Left lobe of liver (tissue), 2 donors: Measurements from ENCODE around the gene MYH7. TPM values are rescaled to one million over a fixed set of nuclear protein-coding genes. Genes with fewer than 3 reads are reported as not detected.

ENCODE experiments used
- ATAC-seq: fragments of 200-7000 bp; cut with Tn5 transposase; one replicate; pipeline ENCODE4 v1.9.1; 2020; ENCODE audit warnings: mild to moderate bottlenecking, moderate library complexity
- DNase-seq: peaks from one replicate; pipeline ENCODE4 v3.0.0-alpha.2; 2020; ENCODE audit warnings: low spot score
- total RNA-seq: library from RNA; stranded (reverse); gene quantifications from one replicate; pipeline ENCODE4 v1.2.1, GENCODE V29; 2021
- donor health status: DM: no; HTN: no; CAD: no; lungs with moderate emphysema.
- donor health status: DM: no; HTN: yes; CAD: no.

MYH7 gene
- total RNA-seq, 1 donor from 2014 or later = not detected

DNA sequence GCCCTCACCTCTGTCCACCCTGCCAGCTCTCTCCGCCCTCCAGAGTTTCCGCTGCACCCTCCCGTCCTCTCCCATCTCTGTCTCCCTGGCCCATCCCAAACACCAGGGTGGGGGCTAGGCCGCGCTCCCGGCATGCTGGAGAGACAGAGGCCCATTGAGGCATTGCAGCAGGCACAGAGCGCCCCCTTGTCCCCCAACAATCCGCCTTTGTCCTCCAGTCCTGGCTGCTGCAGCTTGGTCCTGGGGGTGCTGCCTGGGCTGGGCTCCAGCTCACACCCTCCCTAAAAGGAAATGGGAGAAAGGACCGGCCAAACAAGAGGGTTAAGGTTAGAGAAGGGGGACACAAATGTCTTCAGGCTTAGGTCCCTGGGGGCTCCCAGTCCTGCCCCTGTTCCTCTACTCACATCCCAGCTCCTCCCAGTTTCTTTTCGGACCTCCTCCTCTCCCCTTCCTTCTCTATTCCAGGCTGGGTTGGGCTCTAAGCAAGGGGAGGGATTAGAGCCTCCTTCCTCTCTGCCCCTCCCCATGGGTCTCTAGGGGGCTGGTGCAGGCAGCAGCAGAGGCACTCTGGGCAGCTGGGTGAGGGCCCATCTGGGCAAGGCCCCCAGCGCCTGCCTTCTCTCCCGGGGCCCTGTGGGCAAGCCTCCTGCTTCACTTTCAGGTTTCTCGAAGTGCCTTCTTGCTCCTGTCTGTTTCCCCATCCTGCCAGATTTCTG is 58.8 kb downstream of the MYH7 start, which contains the start of gene CMTM5:
Gene CMTM5, plus strand, starts transcription at position 565 of the 716 bp plus-strand sequence. CDS start 206 bp downstream, outside the sequence.
- DNase-seq = no peak
- ATAC-seq = no peak

DNA sequence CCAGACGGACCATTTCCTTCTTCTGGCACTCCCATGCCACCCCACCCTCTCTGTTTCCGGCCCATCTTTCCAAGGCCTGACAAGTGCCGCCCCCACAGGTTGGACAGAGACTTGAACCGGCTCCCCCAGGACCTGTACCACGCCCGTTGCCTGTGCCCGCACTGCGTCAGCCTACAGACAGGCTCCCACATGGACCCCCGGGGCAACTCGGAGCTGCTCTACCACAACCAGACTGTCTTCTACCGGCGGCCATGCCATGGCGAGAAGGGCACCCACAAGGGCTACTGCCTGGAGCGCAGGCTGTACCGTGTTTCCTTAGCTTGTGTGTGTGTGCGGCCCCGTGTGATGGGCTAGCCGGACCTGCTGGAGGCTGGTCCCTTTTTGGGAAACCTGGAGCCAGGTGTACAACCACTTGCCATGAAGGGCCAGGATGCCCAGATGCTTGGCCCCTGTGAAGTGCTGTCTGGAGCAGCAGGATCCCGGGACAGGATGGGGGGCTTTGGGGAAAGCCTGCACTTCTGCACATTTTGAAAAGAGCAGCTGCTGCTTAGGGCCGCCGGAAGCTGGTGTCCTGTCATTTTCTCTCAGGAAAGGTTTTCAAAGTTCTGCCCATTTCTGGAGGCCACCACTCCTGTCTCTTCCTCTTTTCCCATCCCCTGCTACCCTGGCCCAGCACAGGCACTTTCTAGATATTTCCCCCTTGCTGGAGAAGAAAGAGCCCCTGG is 59.8 kb downstream of the MYH7 start:
- no peak for DNase-seq
- no peak for ATAC-seq

DNA sequence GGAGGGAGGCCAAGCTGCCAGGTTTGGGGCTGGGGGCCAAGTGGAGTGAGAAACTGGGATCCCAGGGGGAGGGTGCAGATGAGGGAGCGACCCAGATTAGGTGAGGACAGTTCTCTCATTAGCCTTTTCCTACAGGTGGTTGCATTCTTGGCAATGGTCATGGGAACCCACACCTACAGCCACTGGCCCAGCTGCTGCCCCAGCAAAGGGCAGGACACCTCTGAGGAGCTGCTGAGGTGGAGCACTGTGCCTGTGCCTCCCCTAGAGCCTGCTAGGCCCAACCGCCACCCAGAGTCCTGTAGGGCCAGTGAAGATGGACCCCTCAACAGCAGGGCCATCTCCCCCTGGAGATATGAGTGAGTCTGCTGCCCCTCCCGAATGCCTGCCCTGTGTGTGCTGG is 62.4 kb downstream of the MYH7 start:
- DNase-seq = no peak
- no peak for ATAC-seq

DNA sequence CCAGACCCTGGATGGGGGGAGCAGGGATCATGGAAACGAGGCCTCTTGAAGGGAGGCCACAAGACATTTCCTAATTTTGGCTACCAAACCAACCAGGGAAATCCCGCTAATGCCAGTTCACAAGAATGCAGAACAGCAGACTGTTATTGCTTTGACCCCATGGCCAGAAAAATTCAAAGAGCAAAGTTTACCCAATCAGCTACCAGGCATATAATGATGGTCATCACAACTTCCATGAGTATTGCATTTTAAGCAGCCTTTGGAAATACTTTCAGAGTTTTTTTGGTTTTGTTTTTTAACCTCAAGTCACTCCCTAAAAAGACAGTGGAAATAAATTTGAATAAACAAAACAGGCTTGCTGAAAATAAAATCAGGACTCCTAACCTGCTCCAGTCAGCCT is 63.0 kb downstream of the MYH7 start, which contains the start of gene IL25:
Gene IL25, plus strand, starts transcription at position 301 of the 400 bp plus-strand sequence.
- DNase-seq (no peak), ATAC-seq (no peak)

DNA sequence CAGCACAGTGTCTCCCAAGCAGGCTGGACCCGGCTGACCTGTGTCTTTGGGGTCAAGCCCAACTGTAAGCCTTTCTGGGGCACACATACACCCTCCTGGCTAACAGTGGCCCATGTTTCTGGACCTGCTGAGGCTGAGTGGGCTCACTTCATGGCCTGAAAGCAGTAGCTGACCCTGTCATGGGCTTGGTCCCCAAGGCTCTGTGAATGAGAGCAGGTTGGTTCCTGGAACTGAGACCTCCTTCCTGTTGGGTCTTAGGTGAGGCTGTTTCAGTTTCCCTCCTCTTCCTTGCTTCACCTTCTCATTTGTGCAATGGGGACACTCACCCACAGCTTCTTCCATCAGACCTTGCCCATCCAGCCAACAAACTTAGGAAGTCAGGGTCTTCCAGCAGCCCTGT is 63.6 kb downstream of the MYH7 start:
- ATAC-seq = no peak
- no peak for DNase-seq

DNA sequence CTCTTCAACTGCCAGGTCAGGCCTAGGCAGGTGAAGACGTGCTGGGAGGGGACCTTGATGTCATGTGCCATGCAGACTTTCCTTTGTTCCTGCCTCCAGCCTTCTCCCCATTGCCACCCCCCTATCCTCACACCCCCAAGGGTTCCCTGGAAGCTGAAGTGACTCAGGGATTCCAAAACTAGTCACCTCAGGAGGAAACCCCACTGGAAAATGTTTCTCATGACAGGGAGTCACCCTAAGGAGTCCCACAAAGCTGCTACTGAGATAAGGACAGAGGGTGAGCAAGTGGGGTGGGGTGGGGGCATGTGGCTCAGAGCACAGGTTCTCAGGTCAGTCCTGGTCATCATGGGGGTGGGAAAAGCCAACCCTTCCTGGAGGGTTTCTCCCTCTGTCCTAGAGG is 65.2 kb downstream of the MYH7 start:
- no peak for ATAC-seq
- DNase-seq = no peak

DNA sequence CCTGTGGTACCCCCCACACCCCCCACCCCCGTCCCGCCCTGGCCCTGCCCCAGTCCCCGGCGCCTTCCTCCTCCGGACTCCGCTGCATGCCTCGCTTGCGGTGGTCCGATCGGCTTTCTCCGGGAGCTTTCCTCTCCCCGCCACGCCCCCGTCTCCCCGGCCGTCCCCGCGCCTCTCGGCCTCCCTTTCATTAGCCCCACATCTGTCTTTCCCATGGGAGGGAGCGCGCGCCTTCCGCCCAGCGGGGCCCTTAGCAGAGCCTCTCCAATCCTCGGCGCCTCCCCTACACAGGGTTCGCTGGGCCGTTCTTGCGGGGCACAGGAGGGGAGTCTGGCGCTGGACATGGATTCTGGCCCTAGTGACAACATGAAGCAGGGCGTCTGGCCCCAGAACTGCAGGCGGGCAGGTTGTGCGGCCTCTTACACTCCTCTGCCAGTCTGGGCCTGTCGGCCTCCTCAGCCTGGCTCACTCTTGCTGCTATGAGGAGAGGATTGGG is 69.0 kb downstream of the MYH7 start:
- ATAC-seq (peak; percentile 42), DNase-seq (no peak)

DNA sequence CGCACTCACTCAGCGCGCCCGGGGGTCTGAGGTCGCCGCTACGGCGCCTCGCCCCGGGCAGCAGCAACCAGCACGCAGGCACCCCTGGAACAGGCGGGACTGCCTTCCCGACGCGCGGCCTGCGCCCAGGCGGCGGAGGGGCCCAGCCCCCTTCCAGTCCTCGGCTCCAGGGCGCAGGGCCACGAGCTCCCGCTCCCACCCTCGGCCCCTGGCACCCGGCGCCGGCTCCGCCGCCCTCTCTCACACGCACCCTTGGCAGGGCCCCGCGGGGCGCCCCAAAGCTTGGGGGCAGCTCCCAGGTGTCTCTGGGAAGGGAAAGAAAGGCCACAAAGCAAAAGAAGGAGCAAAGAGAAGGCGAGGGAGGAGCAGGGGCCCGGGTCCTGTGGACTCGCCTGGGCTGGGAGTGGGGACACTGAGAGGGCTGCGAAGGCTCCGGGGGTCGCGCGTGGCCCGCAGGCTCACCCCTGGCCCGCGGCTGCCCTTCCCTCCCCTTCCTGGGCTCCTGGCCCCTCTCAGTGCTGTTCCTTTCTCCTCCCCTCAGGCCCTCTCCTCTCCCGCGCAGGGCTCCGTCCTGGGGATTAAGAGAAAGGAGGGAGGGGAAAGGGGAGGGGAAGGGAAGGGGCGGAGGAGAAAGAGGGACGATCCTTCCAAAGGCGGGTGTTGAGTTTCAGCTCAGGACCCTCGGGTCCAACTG is 69.6 kb downstream of the MYH7 start:
- ATAC-seq = peak; percentile 50
- no peak for DNase-seq

DNA sequence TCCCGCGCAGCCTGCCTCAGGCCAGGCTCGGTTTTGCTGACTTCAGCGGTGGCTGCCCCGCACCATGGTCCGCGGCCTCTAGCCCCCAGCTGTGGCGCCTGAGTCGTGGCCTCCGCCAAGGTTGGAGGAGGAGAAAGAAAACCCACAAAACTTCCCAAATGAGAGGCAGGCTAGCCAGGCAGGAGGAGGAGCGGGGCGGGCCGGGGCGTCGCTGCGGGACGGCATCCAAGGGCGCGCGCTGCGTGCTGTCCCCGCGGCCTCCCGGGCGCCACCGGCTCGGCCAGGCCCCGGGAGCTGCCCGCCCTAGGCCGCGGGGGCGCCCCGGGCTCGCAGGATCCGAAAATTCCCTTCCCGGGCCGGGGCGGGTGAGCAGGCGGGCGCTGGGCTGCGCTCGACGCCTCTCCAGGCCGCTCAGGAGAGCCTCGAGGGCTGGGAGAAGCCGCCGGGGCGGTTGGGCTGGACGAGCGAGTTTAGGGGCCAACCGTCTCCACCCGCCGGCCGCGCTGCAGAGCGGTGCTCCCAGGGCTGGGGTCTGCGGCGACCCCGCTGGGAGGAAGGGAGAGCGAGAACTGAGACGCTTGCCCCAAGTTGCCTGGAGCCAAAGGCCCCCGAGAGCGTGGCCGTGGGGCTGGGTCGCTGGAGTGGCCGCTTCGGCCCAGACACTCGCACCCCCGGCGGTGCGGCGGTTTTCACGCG is 70.3 kb downstream of the MYH7 start, which contains the start of gene EFS:
Gene EFS, minus strand, starts transcription at position 137 of the 696 bp plus-strand sequence. CDS start 147 bp downstream, outside the sequence.
- DNase-seq = no peak
- peak; percentile 70 for ATAC-seq

DNA sequence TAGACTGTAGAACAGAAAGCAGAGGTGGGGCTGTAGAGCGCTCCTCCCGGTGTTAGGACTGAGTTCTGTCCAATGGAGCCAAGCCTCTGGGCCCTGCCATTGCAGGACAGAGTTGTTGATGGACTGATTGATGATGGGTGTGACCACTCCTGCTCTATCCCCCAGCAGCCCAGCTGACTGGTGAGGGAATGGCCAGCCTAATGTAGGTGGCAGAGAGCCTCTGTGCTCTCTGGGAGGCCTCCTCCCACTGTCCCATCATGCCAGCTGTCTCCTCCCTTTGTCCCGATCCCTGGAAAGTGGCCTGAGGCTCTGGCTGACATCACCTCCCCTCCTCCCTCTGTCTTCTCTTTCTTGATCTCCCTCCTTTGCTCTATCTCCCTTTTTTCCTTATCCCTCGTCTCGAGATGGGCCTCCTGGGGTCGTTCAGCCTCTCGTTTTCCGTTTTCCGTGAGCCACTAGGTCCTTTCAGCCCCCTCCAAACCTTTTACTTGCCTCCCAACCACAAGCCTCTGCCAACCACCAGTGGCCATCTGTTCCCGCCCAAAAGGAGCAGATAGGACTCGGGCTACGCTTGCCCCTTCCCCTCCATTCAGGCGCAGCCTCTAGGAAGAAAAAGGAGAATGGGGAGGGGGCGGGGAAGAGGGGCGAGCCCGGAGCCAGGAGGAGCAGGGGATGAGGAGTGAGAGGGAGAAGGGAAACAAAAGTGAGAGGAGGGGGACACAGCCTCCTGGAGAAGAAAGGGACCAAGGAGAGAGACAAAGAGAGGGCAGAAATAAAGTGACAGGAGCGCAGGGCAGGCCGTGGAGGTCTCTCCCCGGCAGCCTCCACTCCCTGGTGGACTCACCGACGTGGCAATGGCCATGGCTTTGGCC is 71.1 kb downstream of the MYH7 start:
- DNase-seq (no peak), ATAC-seq (no peak)

Other genes starting within 250 kb of the MYH7 start
- gene RNF212B, start 197.7 kb downstream of the MYH7 start, total RNA-seq = not detected
- 8.9 TPM for gene HOMEZ, start 149.5 kb downstream of the MYH7 start, total RNA-seq
- gene PPP1R3E, start 132.8 kb downstream of the MYH7 start, total RNA-seq = 11.5 TPM
- gene BCL2L2, start 128.8 kb downstream of the MYH7 start, total RNA-seq = 14.0 TPM
- gene PABPN1, start 114.2 kb downstream of the MYH7 start, total RNA-seq = 86.9 TPM
- 3.6 TPM for gene SLC22A17, start 82.8 kb downstream of the MYH7 start, total RNA-seq
- 0.68 TPM for gene EFS, start 70.5 kb downstream of the MYH7 start, total RNA-seq
- not detected for gene IL25, start 62.9 kb downstream of the MYH7 start, total RNA-seq
- not detected for gene CMTM5, start 58.6 kb downstream of the MYH7 start, total RNA-seq
- gene MYH6, start 27.4 kb downstream of the MYH7 start, total RNA-seq = not detected
- gene NGDN, start 34.0 kb upstream of the MYH7 start, total RNA-seq = 12.1 TPM
- 0.81 TPM for gene ZFHX2, start 116.1 kb upstream of the MYH7 start, total RNA-seq
- gene THTPA, start 120.6 kb upstream of the MYH7 start, total RNA-seq = 11.1 TPM
- 19.3 TPM for gene AP1G2, start 132.1 kb upstream of the MYH7 start, total RNA-seq
- gene JPH4, start 143.1 kb upstream of the MYH7 start, total RNA-seq = 0.10 TPM
- gene DHRS2, start 200.7 kb upstream of the MYH7 start, total RNA-seq = 6.2 TPM